GM12878 (cell line): Measurements from ENCODE around the gene OTUB1. TPM values are rescaled to one million over a fixed set of nuclear protein-coding genes. Genes with fewer than 3 reads are reported as not detected.

Experiments used
- ATAC-seq: fragments of 200-7000 bp; cut with Tn5 transposase; 3 replicates; pipeline ENCODE4 v1.9.1; 2020; ENCODE audit warnings: mild to moderate bottlenecking, moderate library complexity
- BruUV-seq: library from RNA; stranded (reverse); fragments of 400-500 nt; replicated peaks from 2 replicates; lab custom pipeline; 2021; lab: Mats Ljungman, UMichigan
- CTCF ChIA-PET: fragments of 300-600 bp; sonication (Branson Sonifier 250); formaldehyde crosslinking; extraction: SDS; loops from one replicate; lab custom pipeline; 2021; ENCODE audit warnings: inconsistent platforms; lab: Yijun Ruan, JAX
- POLR2A ChIA-PET: fragments of 350-600 bp; formaldehyde crosslinking; extraction: SDS; loops from one replicate; lab custom pipeline; 2021; ENCODE audit warnings: inconsistent platforms; lab: Charles Lee
- RAD21 ChIA-PET: fragments of 300-600 bp; sonication (Branson Sonifier 250); formaldehyde crosslinking; loops from one replicate; lab custom pipeline; 2023; ENCODE audit warnings: antibody characterized with exemption; ENCODE audit not compliant: unreplicated experiment; lab: Charles Lee
- SMC1A ChIA-PET: fragments of 300-600 bp; sonication (Branson Sonifier 250); formaldehyde crosslinking; loops from one replicate; lab custom pipeline; 2023; ENCODE audit not compliant: unreplicated experiment, uncharacterized antibody; lab: Charles Lee
- DNase-seq: peaks from one replicate; pipeline ENCODE4 v3.0.0-alpha.2; 2011; ENCODE audit warnings: low read depth, low spot score
- FAIRE-seq: peaks from 3 replicates; lab custom pipeline; 2011; peaks lifted over from hg19 to GRCh38; lab: Jason Lieb, UNC
- H2AFZ ChIP-seq: 2 replicates; pipeline ENCODE4 v1.6.0; 2011; ENCODE audit warnings: low read depth, low read length, control low read depth; ENCODE audit not compliant: control insufficient read depth
- H3K27ac ChIP-seq: 2 replicates; pipeline ENCODE4 v1.5.1; 2011; ENCODE audit warnings: control low read depth; ENCODE audit not compliant: control insufficient read depth, insufficient read depth
- H3K27me3 ChIP-seq, 2 experiments: replicated peaks in 1 of 2; 2 replicates each; pipeline versions ENCODE4 v1.6.0 to v1.6.1; 2011; ENCODE audit warnings: low read length in 1 of 2; ENCODE audit not compliant: control insufficient read depth in 2 of 2, insufficient read depth in 2 of 2
- H3K36me3 ChIP-seq, 2 experiments: 2 replicates each; pipeline ENCODE4 v1.5.1; 2011; ENCODE audit warnings: low read length in 1 of 2; ENCODE audit not compliant: control insufficient read depth in 2 of 2, insufficient read depth in 2 of 2
- H3K4me1 ChIP-seq: 2 replicates; pipeline ENCODE4 v1.6.1; 2011; ENCODE audit warnings: mild to moderate bottlenecking, low read length, moderate library complexity, mixed read lengths; ENCODE audit not compliant: control insufficient read depth, insufficient read depth
- H3K4me2 ChIP-seq: 2 replicates; pipeline ENCODE4 v1.6.0; 2011; ENCODE audit warnings: control low read depth; ENCODE audit not compliant: control insufficient read depth, insufficient read depth
- H3K4me3 ChIP-seq: fragments of 200-600 bp; sonication (generic); 2 replicates; pipeline ENCODE4 v1.5.1; 2016
- H3K79me2 ChIP-seq: 2 replicates; pipeline ENCODE4 v1.6.0; 2011; ENCODE audit warnings: low read length; ENCODE audit not compliant: control insufficient read depth, insufficient read depth
- H3K9ac ChIP-seq: 2 replicates; pipeline ENCODE4 v1.8.0; 2011; ENCODE audit warnings: low read length, control low read depth, mixed read lengths; ENCODE audit not compliant: control insufficient read depth, insufficient read depth
- H3K9me3 ChIP-seq: replicated peaks from 3 replicates; pipeline ENCODE4 v1.5.1; 2011; ENCODE audit warnings: mild to moderate bottlenecking, low read length; ENCODE audit not compliant: control insufficient read depth, insufficient read depth
- H4K20me1 ChIP-seq: 2 replicates; pipeline ENCODE4 v1.6.0; 2011; ENCODE audit not compliant: control insufficient read depth, insufficient read depth
- ASH2L ChIP-seq: fragments of 300-600, 200-600 bp; sonication (generic); IDR thresholded peaks from 2 replicates; pipeline ENCODE4 v1.6.1; 2017; ENCODE audit warnings: low read depth, mild to moderate bottlenecking, borderline replicate concordance
- E2F4 ChIP-seq: IDR thresholded peaks from 2 replicates; pipeline ENCODE4 v1.6.1; 2012; ENCODE audit warnings: low read depth, low read length, improper control_type of control experiment
- GATAD2B ChIP-seq: fragments of 450-650 bp; conservative IDR thresholded peaks from 2 replicates; pipeline ENCODE4 v1.6.1; 2017; ENCODE audit warnings: low read depth, mild to moderate bottlenecking, moderate library complexity
- HDAC2 ChIP-seq: fragments of 200-600 bp; sonication (generic); IDR thresholded peaks from 2 replicates; pipeline ENCODE4 v1.6.1; 2017
- IRF3 ChIP-seq: fragments of 450-650 bp; IDR thresholded peaks from 2 replicates; pipeline ENCODE4 v1.6.1; 2014; ENCODE audit warnings: mild to moderate bottlenecking
- KAT2A ChIP-seq: conservative IDR thresholded peaks from 2 replicates; pipeline ENCODE4 v1.6.1; 2011; ENCODE audit warnings: low read depth, low read length; ENCODE audit not compliant: control insufficient read depth
- MTA2 ChIP-seq: fragments of 450-650 bp; IDR thresholded peaks from 2 replicates; pipeline ENCODE4 v1.6.1; 2016; ENCODE audit warnings: low read depth, mild to moderate bottlenecking, moderate library complexity
- MYB ChIP-seq: fragments of 150-350 bp; IDR thresholded peaks from 2 replicates; pipeline ENCODE4 v1.6.1; 2014; ENCODE audit warnings: mild to moderate bottlenecking, low read depth, low read length, borderline replicate concordance
- MYC ChIP-seq: IDR thresholded peaks from 2 replicates; pipeline ENCODE4 v1.6.1; 2011; ENCODE audit warnings: mild to moderate bottlenecking, low read length, moderate library complexity, inconsistent platforms; ENCODE audit not compliant: insufficient read depth, insufficient replicate concordance, insufficient read length, severe bottlenecking
- NR2C2 ChIP-seq: IDR thresholded peaks from 2 replicates; pipeline ENCODE4 v1.6.1; 2011; ENCODE audit warnings: borderline replicate concordance, low read depth; ENCODE audit not compliant: control insufficient read depth, insufficient read length
- PAX8 ChIP-seq: fragments of 450-650 bp; IDR thresholded peaks from 2 replicates; pipeline ENCODE4 v1.6.1; 2017; ENCODE audit warnings: mild to moderate bottlenecking, moderate library complexity
- POU2F2 ChIP-seq: IDR thresholded peaks from 3 replicates; pipeline ENCODE4 v1.6.1; 2011; ENCODE audit warnings: low read depth, mild to moderate bottlenecking, low read length, borderline replicate concordance
- RAD51 ChIP-seq: fragments of 450-650 bp; IDR thresholded peaks from 2 replicates; pipeline ENCODE4 v1.6.1; 2016; ENCODE audit warnings: moderate library complexity, mild to moderate bottlenecking, inconsistent platforms
- SREBF1 ChIP-seq: IDR thresholded peaks from 2 replicates; pipeline ENCODE4 v1.6.1; 2012; ENCODE audit warnings: mild to moderate bottlenecking, low read length
- WRNIP1 ChIP-seq: IDR thresholded peaks from 2 replicates; pipeline ENCODE4 v1.6.1; 2011; ENCODE audit warnings: low read depth, low read length, improper control_type of control experiment, borderline replicate concordance
- ZNF384 ChIP-seq: IDR thresholded peaks from 2 replicates; pipeline ENCODE4 v1.6.1; 2012; ENCODE audit warnings: low read depth, mild to moderate bottlenecking, low read length, improper control_type of control experiment, borderline replicate concordance
- ZNF622 ChIP-seq: fragments of 450-650 bp; IDR thresholded peaks from 2 replicates; pipeline ENCODE4 v1.6.1; 2017; ENCODE audit warnings: mild to moderate bottlenecking, inconsistent platforms
- ZSCAN29 ChIP-seq: fragments of 450-650 bp; IDR thresholded peaks from 2 replicates; pipeline ENCODE4 v1.6.1; 2017; ENCODE audit warnings: mild to moderate bottlenecking, moderate library complexity
- whole genome bisulfite sequencing: methylation state at CpG from one replicate; pipeline ENCODE4 v1.1.6; 2016; ENCODE audit warnings: low lambda C conversion rate; ENCODE audit not compliant: insufficient replicate concordance, insufficient coverage; ENCODE audit errors: missing lambda C conversion rate; 5-methylcytosine and 5-hydroxymethylcytosine counted together
- in situ Hi-C: fragments of 300-500 bp; cut with MboI; formaldehyde crosslinking; loops from 9 replicates; pipeline ENCODE4 v1.14.3; 2018; ENCODE audit warnings: mixed read lengths
- intact Hi-C: fragments of 100-400 bp; cut with micrococcal nuclease; formaldehyde crosslinking; loops from one replicate; pipeline ENCODE4 v1.14.2; 2022; ENCODE audit not compliant: unreplicated experiment
- polyA plus RNA-seq, 11 experiments: library from polyadenylated mRNA; depleted of rRNA in 4 of 11; unstranded in 6 of 11; stranded (reverse) in 5 of 11; fragments of >200 nt; fragmentation: Nextera tagmentation in 4 of 11; fragmentation: Illumina TruSeq in 1 of 11; extraction: Ambion mirVana in 4 of 11; extraction: Trizol in 1 of 11; gene quantifications; 1 replicate in 1 of 11; 2 replicates in 10 of 11; pipeline versions ENCODE4 v1.2.1 to v1.2.3, GENCODE V29; 2011 to 2016; ENCODE audit warnings: inconsistent platforms in 2 of 11, missing spikeins in 2 of 11, low read depth in 1 of 11
- total RNA-seq, 4 experiments: library from RNA; depleted of rRNA in 3 of 4; stranded (reverse); fragments of >200 nt in 3 of 4; fragmentation: Illumina TruSeq in 1 of 4; extraction: Trizol in 1 of 4; gene quantifications; 2 replicates each; pipeline versions ENCODE4 v1.2.1 to v1.2.3, GENCODE V29; 2013 to 2021

The OTUB1 gene
- total and polyA plus RNA-seq, 10 of the 15 experiments (the other 5 are each of a cell fraction or from before 2014, with no cell fraction given) = 49.6 to 225 (median 131) TPM

GRCh38 chr11:63979426-63979825, 6.8 kb upstream of the OTUB1 start:
- SMC1A ChIA-PET = no interaction called here

More at GRCh38 chr11:63979426-63979825, 6.8 kb upstream of the OTUB1 start:
- Histone ChIP-seq H3K27me3 (no peaks in the 10 kb centered on the region), H3K36me3 (peaks cover 5 to 10% of the 10 kb centered on the region in 2 experiments), H3K4me1 (peaks cover 12% of the 10 kb centered on the region), H2AFZ (no peak overlapping the region), H4K20me1 (no peaks in the 10 kb centered on the region), H3K9ac (no peak overlapping the region), H3K9me3 (no peaks in the 10 kb centered on the region), H3K4me3 (no peak overlapping the region), H3K27ac (no peak overlapping the region), H3K79me2 (peaks cover 44% of the 10 kb centered on the region), H3K4me2 (no peak overlapping the region)
- TF ChIP-seq NR2C2 (no peak), ASH2L (no peak), HDAC2 (no peak), ZNF384 (no peak), MTA2 (no peak), MYC (no peak), ZNF622 (no peak), PAX8 (no peak), E2F4 (no peak), SREBF1 (no peak), KAT2A (no peak), GATAD2B (no peak), MYB (no peak), IRF3 (no peak), WRNIP1 (no peak), ZSCAN29 (no peak), POU2F2 (no peak), RAD51 (no peak)
- intact Hi-C loops (no loop called here), in situ Hi-C loops (no loop called here)
- BruUV-seq = no TSS peak
- CTCF ChIA-PET = no interaction called here
- POLR2A ChIA-PET = interaction anchor here (0.7 kb wide), 1 partner anchor 27 kb away, joined by 5 read pairs; no protein-coding TSS in a partner anchor
- no peak for ATAC-seq
- no peak for DNase-seq
- RAD21 ChIA-PET = no interaction called here
- 93% methylated on average over 5 of the region's 5 CpGs for WGBS
- no peak for FAIRE-seq
